Activated T-cell treated with anti-CD3 and anti-CD28 coated beads for 4 hours (primary cell): ENCODE results near the gene CLDN3.

Experiments used
- DNase-seq: peaks from one replicate; pipeline ENCODE4 v3.0.0-alpha.2; 2020

The CLDN3 gene

DNA sequence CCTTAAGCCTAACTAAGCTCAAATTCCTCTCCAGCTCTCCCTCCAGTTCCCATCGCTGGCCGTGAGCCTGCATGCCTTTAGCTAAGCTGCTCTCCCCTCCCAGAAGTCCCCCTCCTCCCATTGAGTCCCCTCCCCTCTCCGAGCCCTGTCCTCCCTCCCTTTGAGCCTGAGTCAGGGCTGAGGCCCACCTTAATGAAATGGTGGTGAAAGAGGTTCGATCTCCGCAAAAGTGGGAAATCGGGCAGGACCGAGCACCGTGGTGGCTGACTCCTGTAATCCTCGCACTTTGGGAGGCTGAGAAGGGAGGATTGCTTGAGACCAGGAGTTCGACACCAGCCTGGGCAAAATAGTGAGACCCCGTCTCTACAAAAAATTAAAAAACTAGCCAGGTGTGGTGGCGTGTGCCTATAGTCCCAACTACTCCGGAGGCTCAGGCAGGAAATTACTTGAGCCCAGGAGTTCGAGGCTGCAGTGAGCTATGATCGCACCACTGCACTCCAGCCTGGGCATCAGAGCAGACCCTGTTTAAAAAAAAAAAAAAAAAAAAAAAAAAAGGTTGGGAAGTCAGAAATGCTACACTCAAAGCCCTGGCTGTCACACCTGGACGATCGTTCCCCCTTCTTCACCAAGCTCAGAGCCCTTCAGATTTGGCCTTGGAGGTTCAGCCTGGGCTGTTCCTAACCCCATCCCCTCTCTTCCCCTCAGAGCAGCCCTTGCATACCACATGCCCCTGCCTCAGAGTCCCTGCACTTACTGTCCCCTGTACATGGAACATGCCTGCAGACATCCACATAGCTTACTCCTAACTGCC is 995 bp upstream of the CLDN3 start:
- no peak for DNase-seq

GRCh38 chr7:73769481-73770001 is 529 bp downstream of the CLDN3 start:
- no peak for DNase-seq

GRCh38 chr7:73768641-73769480 is 1.2 kb downstream of the CLDN3 start:
- DNase-seq, result no peak

GRCh38 chr7:73766556-73767229 is 3.4 kb downstream of the CLDN3 start:
- DNase-seq, result no peak

- DNase-seq, result no peak
Observed at GRCh38 chr7:73762659-73762999, 7.4 kb downstream of the CLDN3 start.

GRCh38 chr7:73761854-73762658 is 8.0 kb downstream of the CLDN3 start:
- no peak for DNase-seq

GRCh38 chr7:73758581-73759138 is 11.4 kb downstream of the CLDN3 start:
- no peak for DNase-seq

- no peak for DNase-seq
Observed at GRCh38 chr7:73749931-73750776, 19.9 kb downstream of the CLDN3 start.

GRCh38 chr7:73746378-73746777 is 23.7 kb downstream of the CLDN3 start:
- no peak for DNase-seq

DNA sequence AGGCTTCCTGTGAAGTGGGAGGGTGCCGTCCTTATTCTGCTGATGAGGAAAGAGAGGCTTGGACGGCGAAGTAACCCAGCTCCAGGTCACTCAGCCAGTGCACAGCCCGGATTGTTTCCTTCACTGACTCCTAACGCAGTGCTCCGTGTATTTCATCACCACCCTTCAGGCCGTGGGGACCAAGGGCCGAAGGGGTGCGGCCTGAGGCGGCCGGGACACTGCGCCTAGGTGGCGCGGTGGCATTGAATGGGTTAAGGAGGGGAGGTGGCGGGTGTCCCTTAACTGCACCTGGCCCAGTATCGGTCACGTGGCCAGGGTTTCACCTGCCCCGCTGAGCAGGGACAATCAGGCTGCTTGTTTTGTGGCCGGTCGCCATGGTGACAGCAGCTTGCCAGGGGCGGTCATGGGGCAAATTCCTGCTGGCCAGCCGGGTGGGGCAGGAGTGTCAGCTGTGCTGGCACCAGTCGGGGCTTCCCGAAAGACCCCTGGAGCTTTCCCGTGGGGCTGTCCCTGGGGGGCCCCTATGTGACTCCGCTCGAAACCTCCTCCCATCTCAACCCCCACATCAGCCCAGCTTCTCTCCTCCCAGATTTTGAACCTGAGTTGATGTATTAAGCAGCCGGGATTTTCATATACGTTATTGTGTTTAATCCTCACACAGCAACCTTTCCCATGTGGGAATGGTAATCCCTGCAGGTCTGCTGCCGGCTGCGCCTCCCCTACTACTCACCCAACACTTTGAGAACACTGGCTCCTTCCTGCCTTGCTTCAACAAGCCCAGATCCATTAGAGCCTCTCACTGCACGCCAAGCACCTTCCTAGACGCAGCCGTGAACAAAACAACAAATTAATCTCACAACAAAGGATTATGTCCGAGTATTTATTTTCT is 27.1 kb downstream of the CLDN3 start:
- no peak for DNase-seq

DNA sequence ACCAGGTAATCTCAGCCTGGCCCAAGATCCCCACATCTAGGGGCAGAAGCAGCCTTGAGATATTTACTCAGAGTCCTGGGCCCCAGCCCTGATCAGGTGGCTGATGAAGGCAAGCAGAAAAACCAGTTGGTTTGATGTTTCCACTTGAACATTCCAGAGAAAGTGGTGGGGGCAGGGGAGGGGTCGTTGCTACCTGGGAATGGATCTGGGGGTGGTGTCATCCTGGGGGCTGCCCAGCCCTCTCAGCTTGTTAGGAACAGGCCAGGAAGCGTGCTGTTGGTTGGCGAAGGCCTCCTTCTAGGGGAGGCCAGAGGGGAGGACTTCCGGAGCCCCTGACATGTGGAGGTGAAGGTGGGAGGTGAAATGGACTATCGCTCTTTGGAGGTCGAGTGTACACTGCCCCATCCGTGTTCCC is 27.7 kb downstream of the CLDN3 start:
- DNase-seq, result no peak

DNA sequence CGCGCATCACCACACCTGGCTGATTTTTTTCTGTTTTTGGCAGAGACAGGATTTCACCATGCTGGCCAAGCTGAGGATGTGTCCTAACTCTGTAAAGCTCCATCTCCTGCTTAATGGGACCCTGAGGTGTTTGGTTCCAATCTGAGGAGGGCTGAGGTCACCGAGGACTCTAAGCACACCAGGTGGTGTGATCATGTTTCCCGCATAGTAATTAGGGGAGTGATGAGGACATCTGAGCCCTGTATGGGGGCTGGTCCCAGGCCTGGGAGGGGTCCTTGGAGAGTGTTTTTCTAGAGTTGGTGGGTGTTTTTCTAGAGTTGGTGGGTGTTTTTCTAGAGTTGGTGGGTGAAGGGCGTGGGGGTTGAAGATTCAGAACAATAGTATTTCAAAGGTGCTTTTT is 28.5 kb downstream of the CLDN3 start:
- no peak for DNase-seq

DNA sequence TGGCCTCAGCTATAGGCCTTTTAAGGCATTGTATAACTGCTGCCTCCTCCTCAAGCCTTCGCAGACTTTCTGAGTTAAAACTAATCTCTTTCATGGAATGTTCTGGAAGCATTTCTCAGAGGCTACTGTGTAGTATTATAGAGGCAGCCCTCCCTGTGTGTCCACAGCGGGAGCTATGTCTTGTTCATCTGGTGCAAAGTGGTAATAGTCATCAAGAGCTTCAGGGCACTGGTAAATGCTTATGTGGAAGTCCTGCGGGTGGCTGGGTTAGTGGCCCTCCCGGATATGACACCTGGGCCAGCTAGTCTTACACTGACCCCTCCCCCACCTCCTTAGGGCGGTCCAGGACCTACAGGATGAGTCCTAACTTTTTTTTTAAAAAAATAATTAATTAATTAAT is 29.3 kb downstream of the CLDN3 start:
- DNase-seq, result no peak

DNA sequence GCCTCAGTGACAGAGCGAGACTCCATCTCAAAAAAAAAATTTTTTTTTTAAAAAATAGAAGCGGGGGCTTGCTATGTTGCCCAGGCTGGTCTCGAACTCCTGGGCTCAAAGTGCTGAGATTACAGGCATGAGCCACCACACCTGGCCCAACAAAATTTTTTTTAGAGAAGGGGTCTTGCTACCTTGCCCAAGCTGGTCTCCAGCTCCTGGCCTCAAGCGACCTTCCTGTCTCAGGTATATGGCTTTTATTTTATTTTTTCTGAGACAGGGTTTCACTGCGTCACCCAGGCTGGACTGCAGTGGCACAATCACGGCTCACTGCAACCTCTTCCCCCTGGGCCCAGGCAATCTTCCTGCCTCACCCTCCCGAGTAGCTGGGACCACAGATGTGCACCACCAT is 29.9 kb downstream of the CLDN3 start:
- no peak for DNase-seq

DNA sequence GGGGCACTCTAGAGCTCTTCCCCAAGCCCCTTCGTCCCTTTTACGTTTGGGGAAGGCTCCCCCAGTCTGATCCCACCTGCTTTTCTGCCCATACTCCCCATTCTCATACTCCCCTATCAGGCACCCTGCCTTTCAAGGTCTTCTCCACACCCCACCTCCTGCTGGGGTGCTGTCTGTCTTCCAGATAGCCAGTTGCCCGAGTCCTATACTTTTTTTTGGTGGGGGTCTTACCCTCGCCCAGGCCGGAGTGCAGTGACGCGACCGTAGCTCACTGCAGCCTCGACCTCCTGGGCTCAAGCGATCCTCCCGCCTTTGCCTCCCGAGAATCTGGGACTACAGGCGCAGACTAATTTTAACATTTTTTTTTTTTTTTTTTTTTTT is 30.7 kb downstream of the CLDN3 start:
- no peak for DNase-seq

- peak; percentile 100 for DNase-seq
Observed at GRCh38 chr7:73738612-73739386, 31.3 kb downstream of the CLDN3 start, which contains the start of gene ABHD11. ABHD11 (minus strand) TSS chr7:73738802; CDS start chr7:73738770, 32 bp downstream.

DNA sequence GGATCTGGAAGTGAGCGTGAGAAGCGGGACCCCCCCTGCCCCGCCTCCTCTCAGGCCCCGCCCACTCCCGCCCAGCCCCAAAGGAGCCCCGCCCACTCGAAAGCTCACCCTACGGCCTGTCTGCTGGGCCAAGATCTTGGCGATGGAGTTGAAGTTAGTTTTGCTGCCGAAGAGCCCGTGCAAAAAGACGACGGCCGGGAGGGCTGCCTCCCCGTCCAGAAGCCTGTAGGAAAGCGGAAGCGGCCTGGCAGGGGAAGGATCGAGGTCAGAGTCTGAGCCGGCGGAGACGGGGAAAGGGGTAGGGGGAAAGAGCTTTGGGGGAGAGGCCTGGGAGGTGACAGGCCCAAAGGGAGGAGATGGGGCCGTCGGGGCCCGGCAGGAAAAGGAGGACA is 31.9 kb downstream of the CLDN3 start:
- DNase-seq, result peak; percentile 61

- DNase-seq, result no peak
Observed at GRCh38 chr7:73737491-73738219, 32.4 kb downstream of the CLDN3 start.

GRCh38 chr7:73736885-73737284 is 33.2 kb downstream of the CLDN3 start:
- DNase-seq, result no peak
